Lower leg skin (tissue), 3 donors: ENCODE results near the gene D2HGDH.

ENCODE experiments used
- POLR2A ChIP-seq, 2 donors: fragments of 450-650 bp; IDR thresholded peaks; one replicate each; pipeline ENCODE4 v1.6.1; 2016 to 2017; ENCODE audit warnings: antibody characterized with exemption in 2 of 2, mild to moderate bottlenecking in 1 of 2, moderate library complexity in 1 of 2
- TF ChIP-seq, protein P1 (sequence below), 3 donors: fragments of 450-650 bp; IDR thresholded peaks; one replicate each; pipeline ENCODE4 v1.5.1; 2016; ENCODE audit warnings: antibody characterized with exemption in 3 of 3, mild to moderate bottlenecking in 3 of 3, moderate library complexity in 2 of 3

DNA sequence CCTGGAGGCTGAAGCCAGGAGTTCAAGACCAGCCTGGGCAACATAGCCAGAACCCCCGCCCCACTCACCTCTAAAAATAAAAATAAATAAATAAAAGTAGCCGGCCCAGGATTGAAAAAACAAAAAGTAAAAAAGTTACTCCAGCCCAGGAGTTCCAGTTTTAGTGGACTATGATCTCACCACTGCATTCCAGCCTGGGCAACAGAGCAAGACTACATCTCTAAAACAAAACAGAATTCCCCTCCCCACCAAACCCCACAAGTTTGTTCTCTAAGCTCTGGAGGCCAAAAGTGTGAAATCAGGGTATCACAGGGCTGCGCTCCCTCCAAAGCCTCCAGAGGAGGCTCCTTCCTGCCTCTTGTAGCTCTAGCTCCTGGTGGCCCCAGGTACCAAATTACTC is 1.7 kb downstream of the D2HGDH start:
- TF ChIP-seq, protein P1, sequence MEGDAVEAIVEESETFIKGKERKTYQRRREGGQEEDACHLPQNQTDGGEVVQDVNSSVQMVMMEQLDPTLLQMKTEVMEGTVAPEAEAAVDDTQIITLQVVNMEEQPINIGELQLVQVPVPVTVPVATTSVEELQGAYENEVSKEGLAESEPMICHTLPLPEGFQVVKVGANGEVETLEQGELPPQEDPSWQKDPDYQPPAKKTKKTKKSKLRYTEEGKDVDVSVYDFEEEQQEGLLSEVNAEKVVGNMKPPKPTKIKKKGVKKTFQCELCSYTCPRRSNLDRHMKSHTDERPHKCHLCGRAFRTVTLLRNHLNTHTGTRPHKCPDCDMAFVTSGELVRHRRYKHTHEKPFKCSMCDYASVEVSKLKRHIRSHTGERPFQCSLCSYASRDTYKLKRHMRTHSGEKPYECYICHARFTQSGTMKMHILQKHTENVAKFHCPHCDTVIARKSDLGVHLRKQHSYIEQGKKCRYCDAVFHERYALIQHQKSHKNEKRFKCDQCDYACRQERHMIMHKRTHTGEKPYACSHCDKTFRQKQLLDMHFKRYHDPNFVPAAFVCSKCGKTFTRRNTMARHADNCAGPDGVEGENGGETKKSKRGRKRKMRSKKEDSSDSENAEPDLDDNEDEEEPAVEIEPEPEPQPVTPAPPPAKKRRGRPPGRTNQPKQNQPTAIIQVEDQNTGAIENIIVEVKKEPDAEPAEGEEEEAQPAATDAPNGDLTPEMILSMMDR (IDR thresholded peaks at IDR 0.05), result no peak
- no peak for TF ChIP-seq POLR2A (IDR thresholded peaks at IDR 0.05)
